GM21360 (cell line): Measurements from ENCODE around the gene LMAN1.

Experiments used
- ATAC-seq: cut with Tn5 transposase; IDR thresholded peaks from one replicate; pipeline ENCODE4 v1.9.1; 2021; ENCODE audit warnings: mild to moderate bottlenecking, moderate library complexity; ENCODE audit not compliant: unreplicated experiment

Gene LMAN1

GRCh38 chr18:59360381-59360780 is 1.3 kb upstream of the LMAN1 start:
- no peak for ATAC-seq

GRCh38 chr18:59359576-59359952 is 499 bp upstream of the LMAN1 start:
- ATAC-seq: peak; percentile 25

GRCh38 chr18:59358414-59358711 is 702 bp downstream of the LMAN1 start:
- no peak for ATAC-seq

- ATAC-seq: no peak
These were observed 1.1 kb downstream of the LMAN1 start for GRCh38 chr18:59357928-59358327.

- ATAC-seq: no peak
These were observed 4.3 kb downstream of the LMAN1 start for GRCh38 chr18:59354731-59355130.

- ATAC-seq: no peak
These were observed 5.9 kb downstream of the LMAN1 start for GRCh38 chr18:59353079-59353680.

- no peak for ATAC-seq
These were observed 6.7 kb downstream of the LMAN1 start for GRCh38 chr18:59352250-59352855.

GRCh38 chr18:59345556-59345955 is 13.5 kb downstream of the LMAN1 start:
- ATAC-seq: no peak

- no peak for ATAC-seq
These were observed 14.1 kb downstream of the LMAN1 start for GRCh38 chr18:59344996-59345395.

- ATAC-seq: no peak
These were observed 15.1 kb downstream of the LMAN1 start for GRCh38 chr18:59343926-59344325.

GRCh38 chr18:59340817-59341216 is 18.2 kb downstream of the LMAN1 start:
- no peak for ATAC-seq

- ATAC-seq: no peak
These were observed 18.8 kb downstream of the LMAN1 start for GRCh38 chr18:59340312-59340711.

GRCh38 chr18:59332986-59333385 is 26.1 kb downstream of the LMAN1 start:
- ATAC-seq: no peak

GRCh38 chr18:59328683-59329082 is 30.4 kb downstream of the LMAN1 start:
- ATAC-seq: no peak

GRCh38 chr18:59325965-59326364 is 33.1 kb downstream of the LMAN1 start:
- ATAC-seq: no peak

- no peak for ATAC-seq
These were observed 34.5 kb downstream of the LMAN1 start for GRCh38 chr18:59324623-59324971.

- no peak for ATAC-seq
These were observed 35.0 kb downstream of the LMAN1 start for GRCh38 chr18:59323931-59324622.

GRCh38 chr18:59318460-59319050 is 40.5 kb downstream of the LMAN1 start, which contains the start of gene CPLX4:
TSS of gene CPLX4 (minus strand) at chr18:59318649. CDS start at chr18:59318462, 187 bp downstream.
- ATAC-seq: no peak

GRCh38 chr18:59311631-59312030 is 47.4 kb downstream of the LMAN1 start:
- no peak for ATAC-seq

- no peak for ATAC-seq
These were observed 50.2 kb downstream of the LMAN1 start for GRCh38 chr18:59308938-59309260.

- peak; percentile 91 for ATAC-seq
These were observed 50.7 kb downstream of the LMAN1 start for GRCh38 chr18:59308248-59308937.

GRCh38 chr18:59306640-59307039 is 52.4 kb downstream of the LMAN1 start:
- no peak for ATAC-seq
